GM13976 (cell line): ENCODE data around the gene POLR2E.
"Not testable (repeated sequence)": the region's sequence is repeated elsewhere in the genome, so short reads cannot be mapped to it uniquely, and the experiment has no call there.

Experiments
- DNase-seq: peaks from one replicate; pipeline ENCODE4 v3.0.0; 2012; ENCODE audit warnings: low spot score
- CTCF ChIP-seq: IDR thresholded peaks from 2 replicates; pipeline ENCODE4 v1.5.1; 2012; ENCODE audit warnings: borderline replicate concordance, mild to moderate bottlenecking; ENCODE audit not compliant: insufficient read depth; ENCODE audit errors: extremely low read depth, missing control alignments, control extremely low read depth
- in situ Hi-C: fragments of 300-500 bp; cut with MboI; formaldehyde crosslinking; loops from one replicate; pipeline ENCODE4 v1.12.0; 2022; ENCODE audit warnings: low sequenced_read_pairs, mixed read lengths, inconsistent platforms; ENCODE audit not compliant: unreplicated experiment

The POLR2E gene

DNA sequence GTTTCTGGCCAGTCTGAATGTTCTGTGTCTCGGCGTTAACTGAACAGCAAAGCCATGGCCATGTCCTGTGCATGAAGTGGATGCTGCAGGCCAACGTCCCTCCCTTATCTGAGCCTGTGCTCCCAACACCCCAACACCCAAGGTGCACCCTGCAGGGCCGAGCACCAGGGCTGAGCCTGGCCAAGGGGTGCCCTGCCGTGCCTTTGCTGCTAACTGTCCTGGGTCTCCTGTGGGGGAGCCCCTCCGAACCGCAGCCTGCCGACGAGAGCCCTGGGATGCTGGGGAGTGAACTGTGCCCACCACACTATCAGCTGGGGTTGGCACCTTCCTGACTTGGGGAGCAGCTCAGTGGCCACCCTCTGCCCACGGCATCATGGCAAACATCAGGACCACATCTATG lies 26.2 kb upstream of the POLR2E start:
- DNase-seq, result no peak
- in situ Hi-C loops, result no loop called here
- no peak for TF ChIP-seq CTCF

GRCh38 chr19:1119475-1120217 lies 24.5 kb upstream of the POLR2E start:
- DNase-seq, result no peak
- in situ Hi-C loops, result no loop called here
- TF ChIP-seq CTCF, result no peak

GRCh38 chr19:1118999-1119398 lies 23.8 kb upstream of the POLR2E start:
- in situ Hi-C loops, result no loop called here
- TF ChIP-seq CTCF, result no peak
- DNase-seq, result no peak

- TF ChIP-seq CTCF, result no peak
- no peak for DNase-seq
- in situ Hi-C loops, result no loop called here
These were observed 22.5 kb upstream of the POLR2E start for GRCh38 chr19:1117654-1118053.

GRCh38 chr19:1116726-1117581 lies 21.8 kb upstream of the POLR2E start:
- in situ Hi-C loops, result no loop called here
- DNase-seq, result no peak
- no peak for TF ChIP-seq CTCF

GRCh38 chr19:1115646-1116420 lies 20.7 kb upstream of the POLR2E start:
- no peak for TF ChIP-seq CTCF
- in situ Hi-C loops, result no loop called here
- DNase-seq, result no peak

DNA sequence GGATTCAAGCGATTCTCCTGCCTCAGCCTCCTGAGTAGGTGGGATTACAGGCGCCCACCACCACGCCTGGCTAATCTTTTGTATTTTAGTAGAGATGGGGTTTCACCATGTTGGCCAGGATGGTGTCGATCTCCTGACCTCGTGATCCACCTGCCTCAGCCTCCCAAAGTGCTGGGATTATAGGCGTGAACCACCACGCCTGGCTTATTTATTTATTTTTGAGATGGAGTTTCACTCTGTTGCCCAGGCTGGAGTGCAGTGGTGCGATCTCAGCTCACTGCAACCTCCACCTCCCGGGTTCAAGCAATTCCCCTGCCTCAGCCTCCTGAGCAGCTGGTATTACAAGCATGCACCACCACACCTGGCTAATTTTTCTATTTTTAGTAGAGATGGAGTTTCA lies 19.6 kb upstream of the POLR2E start:
- in situ Hi-C loops, result not testable (repeated sequence)

More for the DNA sequence above, 19.6 kb upstream of the POLR2E start:
- not testable (repeated sequence) for DNase-seq
